HG03159 (cell line): Measurements from ENCODE around the gene GPBAR1.

Source experiments
- ATAC-seq: cut with Tn5 transposase; IDR thresholded peaks from one replicate; pipeline ENCODE4 v1.9.1; 2021; ENCODE audit warnings: mild to moderate bottlenecking, moderate library complexity; ENCODE audit not compliant: unreplicated experiment

GPBAR1 gene

DNA sequence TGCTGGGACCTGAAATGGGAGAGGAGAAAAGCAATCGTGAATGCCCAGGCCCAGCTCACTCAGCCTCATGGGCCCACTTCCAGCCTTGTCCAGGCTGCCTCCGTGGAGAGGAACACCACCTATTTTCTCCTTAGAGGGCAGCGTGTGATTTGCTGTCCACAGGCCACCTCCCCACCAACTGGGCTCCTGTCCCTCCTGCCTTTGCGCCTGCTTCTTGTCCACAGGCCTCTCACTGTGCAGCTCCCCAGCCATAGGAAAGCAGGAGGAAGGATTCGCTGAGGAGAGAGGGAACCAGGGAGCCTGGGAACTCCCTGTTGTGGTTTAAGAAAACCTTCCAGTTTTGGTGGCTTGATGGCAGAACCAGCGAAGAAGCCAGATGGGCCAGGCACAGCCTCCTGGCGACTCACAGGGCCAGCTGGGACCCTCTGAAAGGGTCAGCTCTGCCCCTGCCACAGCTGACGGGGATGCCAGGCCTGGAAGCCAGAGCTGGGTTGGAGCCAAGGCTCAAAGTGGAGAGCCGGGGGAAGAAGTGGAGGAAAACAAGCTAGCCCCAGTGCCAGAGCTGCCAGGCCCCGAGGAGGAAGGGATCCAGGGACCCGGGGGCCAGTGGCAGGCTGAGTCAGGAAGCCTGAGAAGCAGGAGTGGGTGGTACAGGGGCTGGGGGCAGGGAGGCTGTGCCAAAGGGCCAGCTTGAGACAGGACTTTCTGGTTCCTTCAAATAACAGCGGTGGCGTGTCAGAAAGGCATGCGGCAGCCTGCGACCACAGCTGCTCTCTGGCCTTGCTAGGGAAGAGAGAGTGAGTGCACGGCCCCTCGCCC lies 21.6 kb downstream of the GPBAR1 start:
- no peak for ATAC-seq

- ATAC-seq: no peak
Observed at GRCh38 chr2:218284106-218284811, 23.4 kb downstream of the GPBAR1 start.

DNA sequence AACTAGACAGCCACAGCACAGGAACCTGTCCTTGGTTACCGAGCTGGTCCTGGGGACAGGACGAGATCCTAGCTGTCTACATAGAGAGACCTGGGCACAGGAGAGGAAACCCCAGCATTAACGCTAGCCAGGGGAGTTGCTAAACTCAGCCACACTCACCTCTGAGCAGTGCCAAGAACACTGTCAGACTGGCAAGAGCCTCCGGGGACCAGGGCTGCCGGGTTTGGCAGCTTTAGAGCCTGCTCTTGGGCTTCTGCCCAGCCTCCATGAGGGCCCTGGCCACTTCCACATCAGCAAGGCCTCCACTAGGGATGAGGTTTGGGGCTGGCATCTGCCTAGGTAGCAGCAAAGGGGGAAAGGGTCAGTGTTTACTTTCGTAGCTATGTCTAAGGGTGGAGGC lies 24.8 kb downstream of the GPBAR1 start:
- no peak for ATAC-seq

- peak; percentile 56 for ATAC-seq
Observed at GRCh38 chr2:218286570-218287459, 26.0 kb downstream of the GPBAR1 start.

DNA sequence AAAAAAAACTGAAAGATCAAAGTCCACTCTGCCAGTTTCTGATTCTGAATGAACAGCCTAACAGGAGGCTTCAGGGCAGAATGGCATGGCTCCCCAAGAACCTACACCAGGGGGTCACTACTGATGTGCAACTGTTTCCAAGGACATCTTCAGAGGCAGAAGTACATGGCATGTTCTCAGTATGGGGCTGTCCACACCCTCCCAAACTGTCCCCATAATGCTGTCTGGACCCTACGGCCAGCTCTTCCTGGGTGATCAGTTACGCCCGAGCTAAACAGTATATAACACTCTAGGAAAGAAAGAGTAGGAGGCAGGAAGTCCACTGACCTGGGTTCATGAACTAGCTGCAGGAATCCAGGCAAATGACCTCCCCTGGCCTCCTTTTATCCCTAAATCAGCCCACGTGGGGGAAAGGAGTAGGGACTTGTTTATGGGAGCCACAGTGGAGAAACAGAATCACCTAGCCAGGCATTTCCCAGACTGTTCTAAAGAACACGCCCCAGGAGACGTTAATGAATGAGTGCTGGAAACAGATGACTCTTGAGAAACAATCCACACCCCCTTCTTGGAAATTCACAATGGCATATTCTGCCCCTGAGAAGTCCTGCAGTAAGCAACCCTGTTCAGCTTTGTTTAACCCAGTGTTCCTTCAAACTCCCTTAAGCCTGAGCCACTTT lies 29.0 kb downstream of the GPBAR1 start:
- no peak for ATAC-seq

GRCh38 chr2:218290316-218291261 lies 29.8 kb downstream of the GPBAR1 start:
- peak; percentile 52 for ATAC-seq

- ATAC-seq: no peak
Observed at GRCh38 chr2:218291318-218292047, 30.7 kb downstream of the GPBAR1 start.

GRCh38 chr2:218292048-218293014 lies 31.5 kb downstream of the GPBAR1 start, which contains the start of gene TMBIM1:
TMBIM1 (minus strand) TSS chr2:218292503; CDS start chr2:218282141, 10,362 bp downstream.
- ATAC-seq: peak; percentile 76

GRCh38 chr2:218293715-218294429 lies 33.1 kb downstream of the GPBAR1 start:
- no peak for ATAC-seq

GRCh38 chr2:218294430-218295022 lies 33.7 kb downstream of the GPBAR1 start:
- no peak for ATAC-seq

- no peak for ATAC-seq
Observed at GRCh38 chr2:218295029-218295428, 34.2 kb downstream of the GPBAR1 start.

DNA sequence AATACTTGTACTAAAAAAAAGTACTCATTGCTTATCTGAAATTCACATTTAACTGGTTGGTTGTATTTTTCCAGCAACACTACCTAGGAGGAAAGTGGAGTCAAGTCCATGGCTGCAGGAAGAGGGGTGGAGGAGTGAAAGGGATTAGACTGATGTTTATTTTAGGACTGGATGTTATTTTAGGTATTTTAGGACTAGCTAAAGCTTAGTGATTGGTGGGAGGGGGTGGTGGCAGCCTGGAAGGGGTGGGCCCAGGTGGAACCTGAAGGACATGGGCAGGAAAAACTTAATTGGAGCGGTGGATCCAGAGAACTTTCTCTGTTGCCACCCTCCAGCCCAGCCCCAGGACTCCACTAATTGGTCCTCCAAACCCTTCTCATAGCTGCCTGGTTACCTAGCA lies 35.4 kb downstream of the GPBAR1 start:
- ATAC-seq: no peak

GRCh38 chr2:218296847-218297246 lies 36.0 kb downstream of the GPBAR1 start:
- no peak for ATAC-seq

GRCh38 chr2:218298314-218298875 lies 37.6 kb downstream of the GPBAR1 start:
- ATAC-seq: no peak

GRCh38 chr2:218300141-218300540 lies 39.3 kb downstream of the GPBAR1 start:
- ATAC-seq: no peak

DNA sequence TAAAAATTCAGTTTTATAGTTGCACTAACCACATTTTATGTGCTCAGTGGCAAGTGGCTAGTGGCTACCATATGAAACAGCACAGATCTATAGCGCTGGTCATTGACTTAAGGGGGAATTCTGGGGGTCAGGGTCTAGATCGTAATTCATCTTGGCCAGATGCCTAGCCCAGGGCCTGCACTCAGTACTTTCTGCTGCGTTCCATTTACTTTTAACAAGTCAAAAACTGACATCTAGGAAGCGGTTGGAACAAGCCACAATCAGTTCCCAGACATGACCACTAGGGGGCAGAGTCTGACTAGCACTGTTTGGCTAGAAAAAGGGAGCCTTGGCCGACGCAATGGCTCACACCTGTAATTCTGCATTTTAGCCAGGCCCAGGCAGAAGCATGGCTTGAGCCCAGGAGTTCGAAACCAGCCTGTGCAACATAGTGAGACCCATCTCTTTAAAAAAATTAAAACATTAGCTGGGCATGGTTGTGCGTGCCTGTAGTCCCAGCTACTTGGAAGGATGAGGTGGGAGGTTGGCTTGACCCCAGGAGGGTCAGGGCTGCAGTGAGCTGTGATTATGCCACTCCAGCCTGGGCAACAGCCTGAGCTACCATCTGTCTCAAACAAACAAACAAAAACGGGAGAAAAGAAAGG lies 40.5 kb downstream of the GPBAR1 start:
- peak; percentile 90 for ATAC-seq
